Spleen (tissue), 11 donors: Measurements from ENCODE around the gene ANO1. TPM values are rescaled to one million over a fixed set of nuclear protein-coding genes. Genes with fewer than 3 reads are reported as not detected.

Source experiments
- DNase-seq: peaks from one replicate; pipeline ENCODE4 v3.0.0-alpha.2; 2020
- H3K27ac ChIP-seq, 8 donors: fragments of 200-600 bp; sonication (generic) in 7 of 8; 1 replicate in 4 of 8; 2 replicates in 4 of 8; pipeline versions ENCODE4 v1.5.0 to v1.8.0; 2016 to 2021; ENCODE audit warnings: inconsistent platforms in 4 of 8, mild to moderate bottlenecking in 4 of 8, moderate library complexity in 1 of 8
- H3K27me3 ChIP-seq, 7 donors: fragments of 200-600 bp; sonication (generic) in 6 of 7; replicated peaks in 1 of 7; 1 replicate in 4 of 7; 2 replicates in 3 of 7; pipeline versions ENCODE4 v1.5.0 to v1.8.0; 2016 to 2021; ENCODE audit warnings: inconsistent platforms in 3 of 7, mild to moderate bottlenecking in 1 of 7
- H3K36me3 ChIP-seq, 6 donors: fragments of 200-600 bp; sonication (generic) in 5 of 6; 1 replicate in 4 of 6; 2 replicates in 2 of 6; pipeline versions ENCODE4 v1.5.0 to v1.8.0; 2016 to 2021; ENCODE audit warnings: inconsistent platforms in 2 of 6
- H3K4me1 ChIP-seq, 6 donors: fragments of 200-600 bp; sonication (generic) in 5 of 6; 1 replicate in 3 of 6; 2 replicates in 3 of 6; pipeline versions ENCODE4 v1.5.0 to v1.8.0; 2016 to 2021; ENCODE audit warnings: inconsistent platforms in 3 of 6
- H3K4me3 ChIP-seq, 8 donors: fragments of 200-600 bp; sonication (generic) in 7 of 8; 1 replicate in 4 of 8; 2 replicates in 4 of 8; pipeline versions ENCODE4 v1.5.0 to v1.8.0; 2016 to 2021; ENCODE audit warnings: inconsistent platforms in 4 of 8, mild to moderate bottlenecking in 4 of 8, moderate library complexity in 2 of 8
- H3K9me3 ChIP-seq, 8 donors: fragments of 200-600 bp; sonication (generic) in 7 of 8; 1 replicate in 4 of 8; 2 replicates in 4 of 8; pipeline versions ENCODE4 v1.5.0 to v1.8.0; 2016 to 2021; ENCODE audit warnings: inconsistent platforms in 4 of 8
- POLR2A ChIP-seq, 3 donors: fragments of 450-650 bp; IDR thresholded peaks; one replicate each; pipeline ENCODE4 v1.5.1; 2017; ENCODE audit warnings: antibody characterized with exemption in 3 of 3, mild to moderate bottlenecking in 1 of 3
- POLR2AphosphoS5 ChIP-seq, 3 donors: sonication (generic); formaldehyde crosslinking; IDR thresholded peaks; one replicate each; pipeline ENCODE4 v1.5.1; 2017; ENCODE audit warnings: antibody characterized with exemption in 3 of 3
- WGBS, 5 donors: extraction: QIAGEN DNeasy Blood & Tissue Kit in 3 of 5; methylation state at CpG; one replicate each; pipeline versions ENCODE4 v1.1.5 to v1.1.7; 2013 to 2018; 5-methylcytosine and 5-hydroxymethylcytosine counted together
- intact Hi-C: fragments of 100-400 bp; cut with DNase I; formaldehyde crosslinking; loops from one replicate; pipeline ENCODE4 v1.15.0; 2023; ENCODE audit warnings: low total_unique reads
- polyA plus RNA-seq, 3 donors: library from polyadenylated mRNA; stranded (reverse); fragments of 200-250 nt; gene quantifications; one replicate each; pipeline ENCODE4 v1.2.1, GENCODE V29; 2013
- total RNA-seq, 7 donors: library from RNA; depleted of rRNA in 3 of 7; stranded (reverse); fragments of >200 nt in 3 of 7; fragmentation: NEBNext Ultra II Directional in 4 of 7; extraction: Animal tissue kit (Norgen Biotek cat#: 25700) in 4 of 7; gene quantifications; one replicate each; pipeline versions ENCODE4 v1.1.0 to v1.2.1, GENCODE V29; 2016 to 2021
- TF ChIP-seq, protein P1 (sequence below), 11 experiments: fragments of 200-600 bp in 7 of 11; fragments of 450-650 bp in 4 of 11; sonication (generic) in 4 of 11; IDR thresholded peaks in 8 of 11; conservative IDR thresholded peaks in 3 of 11; 1 replicate in 7 of 11; 2 replicates in 4 of 11; pipeline versions ENCODE4 v1.4.0 to v1.8.0; 2016 to 2021; ENCODE audit warnings: antibody characterized with exemption in 11 of 11, inconsistent platforms in 4 of 11, mild to moderate bottlenecking in 1 of 11
- donor health status: healthy with polysubstance abuse.
- donor health status: DM: no; HTN: no; CAD: no; lungs with moderate emphysema.
- donor health status: DM: no; HTN: no; CAD: no.
- donor health status: Bipolar disorder and iron deficiency.
- donor health status: healthy.
- donor health status: DM: no; HTN: no; CAD: no.
- donor health status: DM: yes; HTN: yes; CAD: no.

ANO1 gene
- total and polyA plus RNA-seq, 10 donors = 0.22 to 1.2 (median 0.62) TPM

DNA sequence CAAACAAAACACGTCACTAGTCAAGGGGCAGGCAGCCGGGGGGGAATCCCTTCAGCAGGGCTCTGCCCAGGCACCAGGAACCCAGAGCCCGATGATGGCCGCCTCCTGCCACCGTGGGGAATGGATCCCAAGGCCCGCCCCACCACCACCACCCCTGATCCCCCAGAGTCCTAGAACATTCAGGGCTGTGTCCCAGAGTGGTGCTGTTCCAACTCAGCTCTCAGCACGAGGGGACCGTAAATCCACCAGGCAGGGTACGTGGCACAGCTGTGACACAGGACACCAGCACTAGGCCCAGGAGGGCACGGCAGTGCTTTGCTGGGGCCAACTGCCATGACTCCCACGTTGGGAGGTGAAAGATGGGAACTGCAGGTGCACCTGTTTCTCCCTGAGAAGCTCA is 29.6 kb downstream of the ANO1 start:
- Histone ChIP-seq H3K4me1 (peaks cover 0 to 14% (median 8%) of the 10 kb centered on the region in 6 donors), H3K4me3 (no peak overlapping the region), H3K27ac (no peak overlapping the region), H3K9me3 (no peaks in the 10 kb centered on the region), H3K27me3 (peaks cover 0 to 29% (median 0%) of the 10 kb centered on the region in 7 donors), H3K36me3 (no peaks in the 10 kb centered on the region)
- TF ChIP-seq, protein P1, sequence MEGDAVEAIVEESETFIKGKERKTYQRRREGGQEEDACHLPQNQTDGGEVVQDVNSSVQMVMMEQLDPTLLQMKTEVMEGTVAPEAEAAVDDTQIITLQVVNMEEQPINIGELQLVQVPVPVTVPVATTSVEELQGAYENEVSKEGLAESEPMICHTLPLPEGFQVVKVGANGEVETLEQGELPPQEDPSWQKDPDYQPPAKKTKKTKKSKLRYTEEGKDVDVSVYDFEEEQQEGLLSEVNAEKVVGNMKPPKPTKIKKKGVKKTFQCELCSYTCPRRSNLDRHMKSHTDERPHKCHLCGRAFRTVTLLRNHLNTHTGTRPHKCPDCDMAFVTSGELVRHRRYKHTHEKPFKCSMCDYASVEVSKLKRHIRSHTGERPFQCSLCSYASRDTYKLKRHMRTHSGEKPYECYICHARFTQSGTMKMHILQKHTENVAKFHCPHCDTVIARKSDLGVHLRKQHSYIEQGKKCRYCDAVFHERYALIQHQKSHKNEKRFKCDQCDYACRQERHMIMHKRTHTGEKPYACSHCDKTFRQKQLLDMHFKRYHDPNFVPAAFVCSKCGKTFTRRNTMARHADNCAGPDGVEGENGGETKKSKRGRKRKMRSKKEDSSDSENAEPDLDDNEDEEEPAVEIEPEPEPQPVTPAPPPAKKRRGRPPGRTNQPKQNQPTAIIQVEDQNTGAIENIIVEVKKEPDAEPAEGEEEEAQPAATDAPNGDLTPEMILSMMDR (IDR thresholded peaks at IDR 0.05 in 8 of 11, conservative IDR thresholded peaks at IDR 0.05 in 3 of 11) = no peak
- TF ChIP-seq POLR2A (IDR thresholded peaks at IDR 0.05) (no peak), POLR2AphosphoS5 (IDR thresholded peaks at IDR 0.05) (no peak)
- no peak for DNase-seq
- 75 to 80% (median 76%) methylated on average over 6 to 11 of the region's 11 CpGs for WGBS, 5 donors
- intact Hi-C loops = no loop called here

GRCh38 chr11:70108250-70108649 is 30.1 kb downstream of the ANO1 start:
- 62 to 77% (median 71%) methylated on average over 11 of the region's 11 CpGs for WGBS, 5 donors
- TF ChIP-seq POLR2AphosphoS5 (IDR thresholded peaks at IDR 0.05) = no peak
- no peak for TF ChIP-seq POLR2A (IDR thresholded peaks at IDR 0.05)
- TF ChIP-seq, protein P1 (IDR thresholded peaks at IDR 0.05 in 8 of 11, conservative IDR thresholded peaks at IDR 0.05 in 3 of 11) = no peak
- Histone ChIP-seq H3K27ac (no peak overlapping the region), H3K36me3 (no peaks in the 10 kb centered on the region), H3K4me3 (no peak overlapping the region), H3K27me3 (peaks cover 0 to 31% (median 0%) of the 10 kb centered on the region in 7 donors), H3K9me3 (no peaks in the 10 kb centered on the region), H3K4me1 (peaks cover 0 to 14% (median 8%) of the 10 kb centered on the region in 6 donors)
- intact Hi-C loops = no loop called here
- DNase-seq = no peak

- H3K27ac ChIP-seq = no peak overlapping the region
- no peak for DNase-seq
- intact Hi-C loops = no loop called here
- no peaks in the 10 kb centered on the region for H3K9me3 ChIP-seq
- H3K27me3 ChIP-seq = peaks cover 0 to 27% (median 0%) of the 10 kb centered on the region in 7 donors
- no peak for TF ChIP-seq POLR2A (IDR thresholded peaks at IDR 0.05)
- TF ChIP-seq, protein P1 (IDR thresholded peaks at IDR 0.05 in 8 of 11, conservative IDR thresholded peaks at IDR 0.05 in 3 of 11) = no peak
- TF ChIP-seq POLR2AphosphoS5 (IDR thresholded peaks at IDR 0.05) = no peak
- H3K36me3 ChIP-seq = no peaks in the 10 kb centered on the region
- H3K4me1 ChIP-seq = peaks cover 0 to 14% (median 8%) of the 10 kb centered on the region in 6 donors
- H3K4me3 ChIP-seq = no peak overlapping the region
- WGBS, 5 donors = 65 to 73% (median 70%) methylated on average over 7 of the region's 7 CpGs
Measured at GRCh38 chr11:70109006-70109405, 30.9 kb downstream of the ANO1 start.

DNA sequence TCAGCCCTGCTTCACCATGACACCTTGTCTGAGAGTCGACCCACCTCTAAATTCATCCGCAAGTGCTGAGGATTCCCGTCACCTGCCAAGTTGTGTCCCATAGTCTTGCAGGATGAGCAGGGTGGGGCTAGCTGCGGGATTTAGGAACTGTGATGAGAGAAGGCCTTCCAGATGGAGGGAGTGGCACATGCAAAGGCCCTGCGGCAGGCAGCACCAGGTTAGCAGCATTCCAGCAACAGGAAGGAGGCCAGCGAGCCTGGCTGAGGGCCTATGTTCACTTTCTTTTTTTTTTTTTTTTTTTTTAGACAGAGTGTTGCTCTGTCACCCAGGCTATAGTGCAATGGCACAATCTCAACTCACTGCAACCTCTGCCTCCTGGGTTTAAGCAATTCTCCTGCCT is 31.8 kb downstream of the ANO1 start:
- WGBS, 5 donors = 91 to 97% (median 94%) methylated on average over 6 of the region's 6 CpGs
- Histone ChIP-seq H3K9me3 (no peaks in the 10 kb centered on the region), H3K27ac (no peak overlapping the region), H3K4me3 (no peak overlapping the region), H3K36me3 (no peaks in the 10 kb centered on the region), H3K4me1 (peaks cover 0 to 14% (median 8%) of the 10 kb centered on the region in 6 donors), H3K27me3 (peaks cover 0 to 18% (median 0%) of the 10 kb centered on the region in 7 donors)
- no peak for TF ChIP-seq POLR2A (IDR thresholded peaks at IDR 0.05)
- TF ChIP-seq POLR2AphosphoS5 (IDR thresholded peaks at IDR 0.05) = no peak
- TF ChIP-seq, protein P1 (IDR thresholded peaks at IDR 0.05 in 8 of 11, conservative IDR thresholded peaks at IDR 0.05 in 3 of 11) = no peak
- DNase-seq = no peak
- intact Hi-C loops = no loop called here
